ENCODE measurements around the gene MBTD1.
"Not testable (repeated sequence)": the region's sequence is repeated elsewhere in the genome, so short reads cannot be mapped to it uniquely, and the experiment has no call there.

The MBTD1 gene

DNA sequence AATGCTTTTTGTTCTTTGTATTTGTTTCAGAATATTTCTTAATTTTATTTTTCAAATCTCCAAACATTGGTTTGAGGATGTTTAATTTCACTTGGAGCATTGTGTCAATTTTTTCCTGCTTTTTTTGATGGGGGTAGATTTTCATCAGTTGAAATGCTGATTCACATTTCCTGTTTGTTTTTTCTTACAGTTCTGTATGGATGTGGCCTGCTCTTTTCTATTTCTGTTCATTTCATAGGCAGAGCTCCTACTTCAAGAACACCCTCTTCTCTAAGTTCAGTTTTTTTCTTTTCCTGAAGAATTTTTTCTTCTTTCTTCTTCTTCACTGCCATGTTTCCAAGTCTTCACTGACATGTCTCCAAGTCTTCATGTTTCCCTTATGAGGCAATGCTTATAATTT lies 8.8 kb downstream of the MBTD1 start:
- no peak for DNase-seq

GRCh38 chr17:51250314-51250840 lies 9.5 kb downstream of the MBTD1 start:
- no peak for DNase-seq

DNA sequence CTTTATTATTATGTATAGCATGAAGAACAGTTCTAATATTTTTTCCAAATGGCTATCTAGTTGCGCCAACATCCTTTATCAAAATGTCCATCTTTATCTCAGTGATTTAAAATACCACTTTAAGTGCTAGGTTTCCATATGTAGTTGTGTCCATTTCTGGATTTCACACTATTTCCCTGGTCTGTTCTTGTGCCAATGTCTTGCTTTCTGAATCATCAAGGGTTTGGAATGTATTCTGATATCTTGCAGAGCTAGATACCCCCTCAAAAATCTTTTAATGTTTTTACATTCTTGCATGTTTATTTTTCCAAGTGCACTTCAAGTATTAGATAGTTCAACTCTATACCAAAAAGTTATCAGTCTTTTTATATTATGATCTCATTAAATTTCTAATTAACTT lies 14.3 kb downstream of the MBTD1 start:
- DNase-seq, result no peak

DNA sequence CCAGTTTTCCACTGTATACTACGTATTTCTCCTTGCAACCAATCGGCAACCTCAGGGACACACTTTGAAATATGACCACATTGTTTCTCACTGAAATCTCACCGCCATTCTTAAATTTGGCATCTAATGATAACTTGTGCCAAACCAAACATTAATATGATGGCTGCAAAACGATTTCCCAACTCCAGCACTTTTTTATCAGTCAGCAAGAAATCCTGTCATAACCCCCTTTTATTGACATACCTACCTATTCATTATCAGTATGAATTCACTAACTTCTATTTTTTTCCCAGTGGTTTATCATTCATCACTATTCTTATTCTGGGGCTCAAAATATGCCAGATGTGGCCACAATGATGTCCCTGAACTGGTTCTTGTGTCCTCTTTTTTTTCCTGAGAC lies 15.8 kb downstream of the MBTD1 start:
- no peak for DNase-seq

GRCh38 chr17:51240275-51240674 lies 19.6 kb downstream of the MBTD1 start:
- no peak for DNase-seq

GRCh38 chr17:51238255-51238887 lies 21.5 kb downstream of the MBTD1 start:
- no peak for DNase-seq

- DNase-seq, result no peak
These were observed 25.7 kb downstream of the MBTD1 start for GRCh38 chr17:51234162-51234561.

GRCh38 chr17:51231999-51232398 lies 27.9 kb downstream of the MBTD1 start:
- DNase-seq, result no peak

- no peak for DNase-seq
These were observed 29.5 kb downstream of the MBTD1 start for GRCh38 chr17:51230306-51230705.

DNA sequence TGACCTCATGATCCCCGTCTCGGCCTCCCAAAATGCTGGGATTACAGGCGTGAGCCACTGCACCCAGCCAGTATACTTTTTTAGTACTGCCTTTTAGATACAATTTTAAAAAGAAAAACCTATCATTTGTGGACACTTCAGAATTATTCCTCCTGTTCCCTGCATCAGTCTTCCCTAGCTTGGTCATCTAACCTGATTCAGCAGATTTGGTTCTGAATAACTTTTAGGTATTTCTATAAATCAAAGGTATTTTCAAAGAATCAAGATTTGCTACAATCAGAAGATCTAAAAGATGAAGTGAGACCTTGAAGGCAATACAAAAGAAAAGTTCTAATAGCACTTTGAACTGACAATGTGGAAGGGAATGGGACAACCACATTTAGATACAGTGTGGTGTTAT lies 30.0 kb downstream of the MBTD1 start:
- DNase-seq, result no peak

DNA sequence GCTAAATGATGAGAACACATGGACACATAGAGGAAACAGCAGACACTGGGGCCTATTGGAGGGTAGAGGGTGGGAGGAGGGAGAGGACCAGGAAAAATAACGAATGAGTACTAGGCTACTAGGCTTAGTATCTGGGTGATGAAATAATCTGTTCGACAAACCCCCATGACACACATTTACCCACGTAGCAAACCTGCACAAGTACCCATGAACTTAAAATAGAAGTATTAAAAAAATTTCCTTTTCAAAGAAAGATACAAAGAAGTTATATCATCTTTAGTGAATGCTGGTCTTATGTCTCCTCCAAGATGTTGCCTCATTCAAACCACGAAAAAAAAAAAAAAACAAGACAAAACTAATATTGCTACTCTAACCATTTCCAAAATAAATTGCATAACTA lies 31.7 kb downstream of the MBTD1 start:
- no peak for DNase-seq

DNA sequence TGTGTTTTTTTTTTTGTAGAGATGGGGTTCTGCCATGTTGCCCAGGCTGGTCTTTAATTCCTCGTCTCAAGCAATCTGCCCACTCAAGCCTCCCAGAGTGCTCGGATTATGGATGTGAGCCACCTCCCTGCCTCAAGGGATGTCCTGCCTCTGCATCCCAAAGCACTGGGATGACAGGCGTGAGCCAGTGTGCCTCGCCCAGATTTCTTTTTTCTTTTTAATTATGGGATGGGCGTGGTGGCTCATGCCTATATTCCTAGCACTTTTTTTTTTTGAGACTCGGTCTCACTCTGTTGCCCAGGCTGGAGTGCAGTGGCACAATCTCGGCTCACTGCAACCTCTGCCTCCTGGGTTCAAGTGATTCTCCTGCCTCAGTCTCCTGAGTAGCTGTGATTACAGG lies 34.3 kb downstream of the MBTD1 start:
- not testable (repeated sequence) for DNase-seq

GRCh38 chr17:51224402-51225262 lies 35.2 kb downstream of the MBTD1 start:
- DNase-seq, result no peak

- no peak for DNase-seq
These were observed 38.5 kb downstream of the MBTD1 start for GRCh38 chr17:51221322-51221721.

DNA sequence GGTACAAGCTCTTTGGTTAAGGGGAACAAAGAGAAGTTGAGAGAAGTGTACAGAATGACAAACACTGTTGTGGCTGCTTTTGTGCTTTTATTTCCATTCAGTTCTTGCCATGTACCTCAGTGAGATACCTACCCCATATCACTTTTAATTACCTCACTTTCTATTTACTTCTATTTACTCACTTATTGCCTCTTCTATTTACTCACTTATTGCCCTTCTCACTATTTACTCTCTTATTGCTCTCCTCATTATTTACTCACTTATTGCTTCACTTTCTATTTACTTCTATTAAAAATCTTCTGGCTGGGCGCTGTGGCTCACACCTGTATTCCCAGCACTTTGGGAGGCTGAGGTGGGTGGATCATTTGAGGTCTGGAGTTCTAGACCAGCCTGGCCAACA lies 41.9 kb downstream of the MBTD1 start:
- DNase-seq, result no peak

- DNase-seq, result no peak
These were observed 44.9 kb downstream of the MBTD1 start for GRCh38 chr17:51214920-51215319.

DNA sequence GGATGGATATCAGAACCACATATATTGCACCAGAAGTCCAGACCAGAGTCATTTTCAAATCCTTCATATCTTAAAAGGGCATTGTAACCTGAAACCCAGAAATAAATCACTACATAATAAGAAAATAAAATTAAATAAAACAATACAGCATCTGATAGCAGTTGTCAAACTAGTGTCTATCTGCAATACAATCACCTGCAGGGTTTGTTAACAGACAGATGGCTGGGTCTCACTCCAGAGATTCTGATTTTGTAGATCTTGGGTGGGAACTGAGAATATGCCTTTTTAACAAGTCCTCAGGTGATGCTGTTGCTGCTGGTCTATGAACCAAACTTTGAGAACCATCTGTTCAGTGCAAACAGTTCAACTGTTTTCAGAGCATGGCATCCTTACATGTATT lies 56.0 kb downstream of the MBTD1 start:
- no peak for DNase-seq

DNA sequence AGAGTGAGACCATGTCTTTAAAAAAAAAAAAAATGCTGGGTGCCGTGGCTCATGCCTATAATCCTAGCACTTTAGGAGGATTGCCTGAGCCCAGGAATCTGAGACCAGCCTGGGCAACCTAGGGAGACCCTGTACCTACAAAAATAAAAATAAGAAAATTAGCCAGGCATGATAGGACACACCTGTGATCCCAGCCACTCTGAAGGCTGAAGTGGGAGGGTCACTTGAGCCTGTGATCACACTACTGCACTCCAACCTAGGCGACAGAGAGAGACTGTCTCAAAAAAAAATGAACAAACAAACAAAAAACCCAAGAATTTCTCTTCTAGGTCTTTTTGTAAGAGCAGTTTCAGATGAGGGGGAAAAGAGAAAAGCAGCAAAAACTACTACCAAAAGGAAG lies 59.0 kb downstream of the MBTD1 start:
- no peak for DNase-seq

- DNase-seq, result no peak
These were observed 59.6 kb downstream of the MBTD1 start for GRCh38 chr17:51200295-51200694.

GRCh38 chr17:51197754-51198153 lies 62.1 kb downstream of the MBTD1 start:
- DNase-seq, result no peak

DNA sequence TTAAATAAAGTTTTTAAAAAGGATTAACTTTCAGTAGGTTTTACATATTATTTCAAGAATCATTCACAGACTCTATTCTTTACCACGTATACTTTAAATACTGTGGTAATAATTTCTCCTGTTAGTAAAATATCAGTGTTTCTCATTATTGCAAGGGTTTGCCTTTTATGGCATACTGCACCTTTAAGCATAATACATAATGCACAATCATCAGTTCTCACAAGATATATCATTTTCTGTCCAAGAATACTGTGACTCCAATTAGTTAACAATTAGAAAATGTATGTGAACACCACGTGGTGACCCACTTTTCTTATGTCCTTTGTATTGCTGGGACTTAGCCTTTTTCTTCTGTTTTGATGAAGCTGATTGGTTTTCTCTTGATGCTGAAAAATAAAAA lies 68.0 kb downstream of the MBTD1 start:
- DNase-seq, result no peak

- DNase-seq, result no peak
These were observed 70.2 kb downstream of the MBTD1 start for GRCh38 chr17:51189628-51190027.

DNA sequence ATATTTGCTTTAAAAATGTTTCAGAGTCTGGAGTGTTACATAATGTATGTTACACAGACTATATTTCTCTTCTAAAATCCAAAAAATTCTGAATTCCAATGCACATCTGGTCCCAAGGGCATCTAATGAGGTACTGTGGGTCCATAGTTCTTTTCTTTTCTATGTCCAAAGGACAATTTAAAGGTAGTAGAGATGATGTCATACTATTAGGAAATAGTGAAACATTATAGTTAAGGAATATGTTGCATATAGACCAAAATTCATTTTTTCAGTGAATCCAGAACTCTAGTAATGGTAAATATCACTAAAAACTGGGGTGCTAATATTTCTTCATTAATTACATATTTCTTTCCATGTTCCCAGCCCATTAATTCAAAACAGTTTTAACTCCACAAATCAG lies 70.7 kb downstream of the MBTD1 start:
- no peak for DNase-seq

- DNase-seq, result no peak
These were observed 71.5 kb downstream of the MBTD1 start for GRCh38 chr17:51188271-51188833.
